ENCODE data around the gene FYN. TPM values are rescaled to one million over a fixed set of nuclear protein-coding genes. Genes with fewer than 3 reads are reported as not detected.

Gene FYN
- total and polyA plus RNA-seq, 10 of the 15 experiments (the other 5 are each of a cell fraction or from before 2014, with no cell fraction given), result 51.4 to 247 (median 138) TPM

- peak overlapping the region; percentile 66 for H3K9ac ChIP-seq (ENCODE audit: control insufficient read depth, insufficient read depth, low read length)
- H3K4me3 ChIP-seq, result peak overlapping the region; percentile 98
- ATAC-seq, result peak; percentile 15
- DNase-seq (ENCODE audit: low read depth, low spot score), result no peak
- H3K27ac ChIP-seq (ENCODE audit: control insufficient read depth, insufficient read depth), result peak overlapping the region; percentile 76
- H3K9me3 ChIP-seq (replicated peaks; ENCODE audit: control insufficient read depth, insufficient read depth, low read length), result no peaks in the 10 kb centered on the region
- ChIA-PET RAD21 (ENCODE audit: unreplicated experiment) (interaction anchor here (0.6 to 4.7 kb wide), 20 partner anchors 8 to 231 kb away, joined by 3 to 49 read pairs (median 4); no protein-coding TSS in a partner anchor), POLR2A (interaction anchor here (0.8 to 1.3 kb wide), 7 partner anchors 27 to 130 kb away, joined by 3 to 5 read pairs (median 3); no protein-coding TSS in a partner anchor), SMC1A (ENCODE audit: uncharacterized antibody, unreplicated experiment) (interaction anchor here (0.9 to 9.5 kb wide), 16 partner anchors 17 to 382 kb away, joined by 3 to 65 read pairs (median 4); no protein-coding TSS in a partner anchor), CTCF (interaction anchor here (0.9 to 1.5 kb wide), 4 partner anchors 27 to 91 kb away, joined by 3 to 4 read pairs (median 3); no protein-coding TSS in a partner anchor)
- 1% methylated on average over 60 of the region's 83 CpGs for WGBS (ENCODE audit: insufficient coverage, insufficient replicate concordance, low lambda C conversion rate, missing lambda C conversion rate)
- in situ Hi-C loops (cut with MboI), result no loop called here
- peaks cover 5% of the 10 kb centered on the region for H3K4me1 ChIP-seq (ENCODE audit: control insufficient read depth, insufficient read depth, low read length)
- peaks cover 55% of the 10 kb centered on the region for H3K79me2 ChIP-seq (ENCODE audit: control insufficient read depth, insufficient read depth, low read length)
- no TSS peak for BruUV-seq (replicated peaks)
- H4K20me1 ChIP-seq (ENCODE audit: control insufficient read depth, insufficient read depth), result no peaks in the 10 kb centered on the region
- H3K27me3 ChIP-seq (replicated peaks in 1 of 2; ENCODE audit: control insufficient read depth in 2 of 2, insufficient read depth in 2 of 2, low read length in 1 of 2), result no peaks in the 10 kb centered on the region
- FAIRE-seq, result no peak
- H3K4me2 ChIP-seq (ENCODE audit: control insufficient read depth, insufficient read depth), result peak overlapping the region; percentile 88; the same call in 1 of the 2 replicates
- peaks cover 0 to 3% of the 10 kb centered on the region in 2 experiments; a peak in 1 of 4 replicates for H3K36me3 ChIP-seq (ENCODE audit: control insufficient read depth in 2 of 2, insufficient read depth in 2 of 2, low read length in 1 of 2)
- H2AFZ ChIP-seq (ENCODE audit: control insufficient read depth, low read depth, low read length), result peak overlapping the region; percentile 57; the same call in 1 of the 2 replicates
- intact Hi-C loops (cut with micrococcal nuclease; ENCODE audit: unreplicated experiment), result loop anchor here (1.0 to 5.0 kb wide), 9 partner anchors 28 to 171 kb away; no protein-coding TSS in a partner anchor
- TF ChIP-seq ASH2L (IDR thresholded peaks at IDR 0.05; ENCODE audit: borderline replicate concordance, low read depth) (no peak), BACH1 (IDR thresholded peaks at IDR 0.05; ENCODE audit: borderline replicate concordance) (peak; percentile 33; the same call in 1 of the 2 replicates), ZNF24 (IDR thresholded peaks at IDR 0.05) (no peak), EGR1 (IDR thresholded peaks at IDR 0.05; ENCODE audit: borderline replicate concordance in 1 of 2, low read depth in 2 of 2, low read length in 2 of 2) (peak in 1 of 2 experiments; percentile 78; a peak in 2 of 3 replicates), RAD51 (IDR thresholded peaks at IDR 0.05) (no peak), RCOR1 (conservative IDR thresholded peaks at IDR 0.05; ENCODE audit: low read depth, low read length) (no peak), PAX8 (IDR thresholded peaks at IDR 0.05) (no peak), SRF (IDR thresholded peaks at IDR 0.05; ENCODE audit: low read depth in 2 of 2, low read length in 2 of 2) (no peak), ZNF217 (IDR thresholded peaks at IDR 0.05) (no peak), NR2C1 (IDR thresholded peaks at IDR 0.05) (no peak), JUNB (IDR thresholded peaks at IDR 0.05) (no peak), STAT3 (IDR thresholded peaks at IDR 0.05; ENCODE audit: low read depth, low read length) (no peak), RFX5 (IDR thresholded peaks at IDR 0.05; ENCODE audit: low read depth, low read length) (no peak), PRDM15 (CRISPR knock-in tag; IDR thresholded peaks at IDR 0.05) (no peak), MYC (IDR thresholded peaks at IDR 0.05; ENCODE audit: insufficient read depth, insufficient read length, insufficient replicate concordance, low read length, severe bottlenecking) (no peak), LARP7 (IDR thresholded peaks at IDR 0.05) (no peak; the same call in 1 of the 2 replicates), STAT1 (conservative IDR thresholded peaks at IDR 0.05) (no peak), KDM1A (IDR thresholded peaks at IDR 0.05; ENCODE audit: borderline replicate concordance) (no peak), ZNF622 (IDR thresholded peaks at IDR 0.05) (no peak)
- TF ChIP-seq, protein P1, sequence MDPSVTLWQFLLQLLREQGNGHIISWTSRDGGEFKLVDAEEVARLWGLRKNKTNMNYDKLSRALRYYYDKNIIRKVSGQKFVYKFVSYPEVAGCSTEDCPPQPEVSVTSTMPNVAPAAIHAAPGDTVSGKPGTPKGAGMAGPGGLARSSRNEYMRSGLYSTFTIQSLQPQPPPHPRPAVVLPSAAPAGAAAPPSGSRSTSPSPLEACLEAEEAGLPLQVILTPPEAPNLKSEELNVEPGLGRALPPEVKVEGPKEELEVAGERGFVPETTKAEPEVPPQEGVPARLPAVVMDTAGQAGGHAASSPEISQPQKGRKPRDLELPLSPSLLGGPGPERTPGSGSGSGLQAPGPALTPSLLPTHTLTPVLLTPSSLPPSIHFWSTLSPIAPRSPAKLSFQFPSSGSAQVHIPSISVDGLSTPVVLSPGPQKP (IDR thresholded peaks at IDR 0.05; ENCODE audit: low read depth, low read length), result no peak
Measured at GRCh38 chr6:111872401-111873177, 663 bp downstream of the FYN start.
